Measurements from ENCODE around the gene SLC29A1. TPM values are rescaled to one million over a fixed set of nuclear protein-coding genes. Genes with fewer than 3 reads are reported as not detected.
A peak's percentile ranks its signal among the peaks of the same experiment; 100 is the strongest.

Gene SLC29A1
- total RNA-seq, 1 experiment from 2014 or later: 45.3 TPM

DNA sequence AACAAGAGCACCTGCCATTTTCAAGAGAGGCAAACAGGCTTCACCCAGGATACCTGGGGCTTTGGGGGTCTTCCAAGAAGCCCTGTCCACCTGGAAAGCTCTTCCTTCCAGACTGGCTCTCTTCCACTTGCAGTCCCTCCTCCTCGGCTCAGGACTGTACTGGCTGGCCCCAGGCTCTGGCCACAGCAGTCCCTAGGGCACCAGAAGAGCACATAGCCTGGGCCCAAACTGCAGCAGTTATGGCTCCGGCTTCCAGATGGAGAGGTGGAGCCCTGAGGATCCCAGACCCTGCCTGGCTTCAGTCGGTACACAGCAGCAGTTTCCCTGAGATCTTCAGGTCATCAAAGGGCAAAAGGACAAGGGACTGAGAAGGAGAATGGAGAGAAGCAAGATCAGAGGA lies 35.5 kb downstream of the SLC29A1 start:
- no TSS peak for BruUV-seq (replicated peaks)
- intact Hi-C loops (cut with micrococcal nuclease; ENCODE audit: unreplicated experiment): no loop called here
- no peaks in the 10 kb centered on the region for H3K9me2 ChIP-seq (ENCODE audit: insufficient read depth)
- no peak overlapping the region for H3K4me3 ChIP-seq
- H3K4me2 ChIP-seq: no peak overlapping the region
- H4K20me1 ChIP-seq (ENCODE audit: insufficient read depth): peaks cover 27% of the 10 kb centered on the region
- POLR2A ChIA-PET (ENCODE audit: unreplicated experiment): no interaction called here
- no peaks in the 10 kb centered on the region for H3K27me3 ChIP-seq (ENCODE audit: insufficient read depth, low read depth)
- H3K4me1 ChIP-seq (replicated peaks; ENCODE audit: insufficient read depth): peaks cover 25% of the 10 kb centered on the region
- H2AFZ ChIP-seq: no peak overlapping the region
- DNase-seq: peak in 1 of 2 experiments; percentile 24
- peaks cover 38% of the 10 kb centered on the region for H3F3A ChIP-seq (ENCODE audit: insufficient read depth, low read depth)
- no peak overlapping the region for H3K27ac ChIP-seq
- peaks cover 41% of the 10 kb centered on the region for H3K79me2 ChIP-seq (ENCODE audit: low read depth)
- peaks cover 7% of the 10 kb centered on the region; the same call in 1 of the 2 replicates for H3K36me3 ChIP-seq (ENCODE audit: low read depth)
- TF ChIP-seq, protein P1, sequence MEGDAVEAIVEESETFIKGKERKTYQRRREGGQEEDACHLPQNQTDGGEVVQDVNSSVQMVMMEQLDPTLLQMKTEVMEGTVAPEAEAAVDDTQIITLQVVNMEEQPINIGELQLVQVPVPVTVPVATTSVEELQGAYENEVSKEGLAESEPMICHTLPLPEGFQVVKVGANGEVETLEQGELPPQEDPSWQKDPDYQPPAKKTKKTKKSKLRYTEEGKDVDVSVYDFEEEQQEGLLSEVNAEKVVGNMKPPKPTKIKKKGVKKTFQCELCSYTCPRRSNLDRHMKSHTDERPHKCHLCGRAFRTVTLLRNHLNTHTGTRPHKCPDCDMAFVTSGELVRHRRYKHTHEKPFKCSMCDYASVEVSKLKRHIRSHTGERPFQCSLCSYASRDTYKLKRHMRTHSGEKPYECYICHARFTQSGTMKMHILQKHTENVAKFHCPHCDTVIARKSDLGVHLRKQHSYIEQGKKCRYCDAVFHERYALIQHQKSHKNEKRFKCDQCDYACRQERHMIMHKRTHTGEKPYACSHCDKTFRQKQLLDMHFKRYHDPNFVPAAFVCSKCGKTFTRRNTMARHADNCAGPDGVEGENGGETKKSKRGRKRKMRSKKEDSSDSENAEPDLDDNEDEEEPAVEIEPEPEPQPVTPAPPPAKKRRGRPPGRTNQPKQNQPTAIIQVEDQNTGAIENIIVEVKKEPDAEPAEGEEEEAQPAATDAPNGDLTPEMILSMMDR (conservative IDR thresholded peaks at IDR 0.05): no peak
- no peak for TF ChIP-seq EZH2 (IDR thresholded peaks at IDR 0.05; ENCODE audit: low read depth)
- no peaks in the 10 kb centered on the region for H3K9me3 ChIP-seq (ENCODE audit: insufficient read depth, low read depth)
- CTCF ChIA-PET: no interaction called here

DNA sequence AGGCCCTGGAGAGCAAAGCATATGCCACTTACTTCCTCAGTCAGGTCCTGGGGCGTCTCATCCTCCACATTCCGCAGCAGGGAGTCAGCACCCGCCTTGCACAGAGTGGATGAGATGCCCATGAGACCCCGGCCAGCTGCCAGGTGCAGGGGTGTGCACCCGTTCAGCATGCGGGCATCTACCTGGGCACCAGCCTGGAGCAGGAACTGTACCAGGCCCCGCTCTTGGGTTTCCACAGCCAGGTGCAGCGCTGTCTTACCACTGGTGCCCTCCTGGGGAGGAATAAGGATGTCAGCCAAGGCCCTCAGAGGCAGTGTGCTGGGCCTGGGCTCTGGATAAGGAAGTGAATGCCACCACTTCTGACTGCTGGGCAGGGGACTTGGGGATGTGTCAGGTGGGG lies 36.6 kb downstream of the SLC29A1 start:
- TF ChIP-seq, protein P1 (conservative IDR thresholded peaks at IDR 0.05): no peak
- TF ChIP-seq EZH2 (IDR thresholded peaks at IDR 0.05; ENCODE audit: low read depth): no peak
- H4K20me1 ChIP-seq (ENCODE audit: insufficient read depth): peaks cover 17% of the 10 kb centered on the region
- no peak overlapping the region for H3K4me3 ChIP-seq
- no peaks in the 10 kb centered on the region for H3K9me2 ChIP-seq (ENCODE audit: insufficient read depth)
- no peaks in the 10 kb centered on the region for H3K9me3 ChIP-seq (ENCODE audit: insufficient read depth, low read depth)
- no TSS peak for BruUV-seq (replicated peaks)
- H3K27me3 ChIP-seq (ENCODE audit: insufficient read depth, low read depth): no peaks in the 10 kb centered on the region
- DNase-seq: peak in 1 of 2 experiments; percentile 35
- H3K36me3 ChIP-seq (ENCODE audit: low read depth): no peaks in the 10 kb centered on the region
- POLR2A ChIA-PET (ENCODE audit: unreplicated experiment): no interaction called here
- CTCF ChIA-PET: no interaction called here
- H3K27ac ChIP-seq: no peak overlapping the region
- no peak overlapping the region for H2AFZ ChIP-seq
- H3K79me2 ChIP-seq (ENCODE audit: low read depth): peaks cover 45% of the 10 kb centered on the region
- no peak overlapping the region for H3K4me2 ChIP-seq
- peaks cover 27% of the 10 kb centered on the region for H3F3A ChIP-seq (ENCODE audit: insufficient read depth, low read depth)
- H3K4me1 ChIP-seq (replicated peaks; ENCODE audit: insufficient read depth): peaks cover 32% of the 10 kb centered on the region
- intact Hi-C loops (cut with micrococcal nuclease; ENCODE audit: unreplicated experiment): no loop called here

DNA sequence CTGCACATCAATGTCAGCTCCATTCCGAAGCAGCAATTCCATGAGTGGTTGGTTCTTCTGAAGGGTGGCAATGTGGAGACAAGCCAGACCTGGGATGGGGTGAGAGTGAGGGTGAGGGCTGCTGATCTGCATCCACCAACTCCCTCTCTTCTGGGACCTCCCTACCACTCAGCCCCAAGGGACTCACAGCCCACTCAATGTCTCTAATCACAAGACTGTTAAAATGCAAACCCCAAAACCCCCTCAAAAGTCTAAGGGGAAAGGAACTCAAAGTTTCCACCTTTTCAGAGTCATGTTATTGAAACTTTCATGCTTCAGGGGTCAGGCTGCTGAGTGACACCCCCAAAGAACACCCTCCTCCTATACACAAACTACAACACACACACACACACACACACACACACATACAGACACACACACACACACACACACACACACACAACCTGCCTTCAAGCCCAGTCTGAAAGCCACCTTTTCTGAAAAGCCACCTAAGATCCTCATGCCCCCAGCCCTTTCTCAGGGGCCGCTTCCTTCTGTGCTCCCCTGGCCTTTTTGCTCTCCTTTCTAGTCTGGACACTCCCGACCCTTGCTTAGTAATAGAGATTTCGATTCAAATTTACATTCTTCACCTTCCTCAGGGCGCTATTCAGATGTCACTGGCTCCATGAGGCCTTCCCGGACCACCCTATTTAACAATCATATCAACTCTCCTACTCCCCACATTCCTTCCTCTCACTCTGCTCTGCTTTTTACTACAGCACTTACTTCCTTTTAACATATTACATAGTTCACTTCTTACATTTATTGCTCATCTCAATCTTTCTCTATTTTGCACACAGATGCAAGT lies 37.3 kb downstream of the SLC29A1 start:
- POLR2A ChIA-PET (ENCODE audit: unreplicated experiment): no interaction called here
- Histone ChIP-seq H3K9me2 (ENCODE audit: insufficient read depth) (no peaks in the 10 kb centered on the region), H3F3A (ENCODE audit: insufficient read depth, low read depth) (peaks cover 21% of the 10 kb centered on the region), H3K79me2 (ENCODE audit: low read depth) (peaks cover 41% of the 10 kb centered on the region), H3K9me3 (ENCODE audit: insufficient read depth, low read depth) (no peaks in the 10 kb centered on the region), H3K4me2 (no peak overlapping the region), H3K36me3 (ENCODE audit: low read depth) (no peaks in the 10 kb centered on the region), H3K4me1 (replicated peaks; ENCODE audit: insufficient read depth) (peaks cover 28% of the 10 kb centered on the region), H3K27ac (no peak overlapping the region), H3K27me3 (ENCODE audit: insufficient read depth, low read depth) (no peaks in the 10 kb centered on the region), H2AFZ (no peak overlapping the region), H3K4me3 (no peak overlapping the region), H4K20me1 (ENCODE audit: insufficient read depth) (peaks cover 10% of the 10 kb centered on the region)
- CTCF ChIA-PET: no interaction called here
- no TSS peak for BruUV-seq (replicated peaks)
- DNase-seq: no peak
- TF ChIP-seq, protein P1 (conservative IDR thresholded peaks at IDR 0.05): no peak
- TF ChIP-seq EZH2 (IDR thresholded peaks at IDR 0.05; ENCODE audit: low read depth): no peak
- intact Hi-C loops (cut with micrococcal nuclease; ENCODE audit: unreplicated experiment): no loop called here

Measured in PC-9 (cell line).